ENCODE data around the gene SLC22A7.

The SLC22A7 gene

GRCh38 chr6:43263314-43264178 is 34.5 kb upstream of the SLC22A7 start:
- Histone ChIP-seq H3K27me3 (ENCODE audit: low read length) (no peaks in the 10 kb centered on the region), H3K9me3 (ENCODE audit: insufficient read depth, low read length) (no peaks in the 10 kb centered on the region), H3F3A (ENCODE audit: insufficient read depth) (no peaks in the 10 kb centered on the region), H3K9ac (ENCODE audit: low read length) (no peak overlapping the region), H3K27ac (ENCODE audit: low read depth, low read length) (no peak overlapping the region), H2AFZ (ENCODE audit: low read depth, low read length, severe bottlenecking) (no peak overlapping the region), H3K36me3 (ENCODE audit: low read length) (no peaks in the 10 kb centered on the region), H4K20me1 (ENCODE audit: low read depth, low read length) (no peaks in the 10 kb centered on the region), H3K79me2 (ENCODE audit: insufficient read depth, low read length) (no peaks in the 10 kb centered on the region), H3K4me2 (ENCODE audit: low read depth, low read length, poor library complexity, severe bottlenecking) (no peak overlapping the region), H3K4me3 (ENCODE audit: insufficient read depth, low read length, poor library complexity, severe bottlenecking) (no peak overlapping the region), H3K9me2 (replicated peaks; ENCODE audit: insufficient read depth, low read length) (no peaks in the 10 kb centered on the region)
- TF ChIP-seq EZH2phosphoT487 (conservative IDR thresholded peaks at IDR 0.05; ENCODE audit: low read length) (no peak), CTCF (IDR thresholded peaks at IDR 0.05; ENCODE audit: insufficient read depth, low read length, poor library complexity, severe bottlenecking) (peak; percentile 98)

GRCh38 chr6:43264599-43265145 is 33.4 kb upstream of the SLC22A7 start:
- H2AFZ ChIP-seq (ENCODE audit: low read depth, low read length, severe bottlenecking), result no peak overlapping the region
- TF ChIP-seq CTCF (IDR thresholded peaks at IDR 0.05; ENCODE audit: insufficient read depth, low read length, poor library complexity, severe bottlenecking) (no peak), EZH2phosphoT487 (conservative IDR thresholded peaks at IDR 0.05; ENCODE audit: low read length) (no peak)
- H3K27me3 ChIP-seq (ENCODE audit: low read length), result no peaks in the 10 kb centered on the region
- H3K9ac ChIP-seq (ENCODE audit: low read length), result no peak overlapping the region
- no peaks in the 10 kb centered on the region for H4K20me1 ChIP-seq (ENCODE audit: low read depth, low read length)
- H3K36me3 ChIP-seq (ENCODE audit: low read length), result no peaks in the 10 kb centered on the region
- no peaks in the 10 kb centered on the region for H3K9me2 ChIP-seq (replicated peaks; ENCODE audit: insufficient read depth, low read length)
- H3K27ac ChIP-seq (ENCODE audit: low read depth, low read length), result no peak overlapping the region
- H3K9me3 ChIP-seq (ENCODE audit: insufficient read depth, low read length), result no peaks in the 10 kb centered on the region
- H3K79me2 ChIP-seq (ENCODE audit: insufficient read depth, low read length), result no peaks in the 10 kb centered on the region
- H3K4me2 ChIP-seq (ENCODE audit: low read depth, low read length, poor library complexity, severe bottlenecking), result no peak overlapping the region
- H3K4me3 ChIP-seq (ENCODE audit: insufficient read depth, low read length, poor library complexity, severe bottlenecking), result no peak overlapping the region
- no peaks in the 10 kb centered on the region for H3F3A ChIP-seq (ENCODE audit: insufficient read depth)

GRCh38 chr6:43265564-43265963 is 32.5 kb upstream of the SLC22A7 start:
- Histone ChIP-seq H3K27me3 (ENCODE audit: low read length) (no peaks in the 10 kb centered on the region), H3K9ac (ENCODE audit: low read length) (no peak overlapping the region), H3K27ac (ENCODE audit: low read depth, low read length) (no peak overlapping the region), H4K20me1 (ENCODE audit: low read depth, low read length) (no peaks in the 10 kb centered on the region), H2AFZ (ENCODE audit: low read depth, low read length, severe bottlenecking) (no peak overlapping the region), H3K4me2 (ENCODE audit: low read depth, low read length, poor library complexity, severe bottlenecking) (no peak overlapping the region), H3K9me3 (ENCODE audit: insufficient read depth, low read length) (no peaks in the 10 kb centered on the region), H3F3A (ENCODE audit: insufficient read depth) (no peaks in the 10 kb centered on the region; the same call in 1 of the 2 replicates), H3K79me2 (ENCODE audit: insufficient read depth, low read length) (no peaks in the 10 kb centered on the region), H3K9me2 (replicated peaks; ENCODE audit: insufficient read depth, low read length) (no peaks in the 10 kb centered on the region), H3K36me3 (ENCODE audit: low read length) (no peaks in the 10 kb centered on the region), H3K4me3 (ENCODE audit: insufficient read depth, low read length, poor library complexity, severe bottlenecking) (no peak overlapping the region)
- no peak for TF ChIP-seq EZH2phosphoT487 (conservative IDR thresholded peaks at IDR 0.05; ENCODE audit: low read length)
- TF ChIP-seq CTCF (IDR thresholded peaks at IDR 0.05; ENCODE audit: insufficient read depth, low read length, poor library complexity, severe bottlenecking), result no peak
